Adipocyte (in vitro differentiated cells): Measurements from ENCODE around the gene LSP1.

ENCODE experiments used
- DNase-seq: peaks from one replicate; pipeline ENCODE4 v3.0.0-alpha.2; 2015; ENCODE audit warnings: low read depth
- H3K27me3 ChIP-seq: replicated peaks from 2 replicates; pipeline ENCODE4 v1.7.0; 2013; ENCODE audit warnings: mild to moderate bottlenecking, low read length, moderate library complexity; ENCODE audit not compliant: control insufficient read depth, insufficient read depth
- H3K36me3 ChIP-seq: 2 replicates; pipeline ENCODE4 v1.7.0; 2013; ENCODE audit warnings: low read length, mild to moderate bottlenecking, moderate library complexity; ENCODE audit not compliant: control insufficient read depth, insufficient read depth, severe bottlenecking
- H3K4me1 ChIP-seq: 2 replicates; pipeline ENCODE4 v1.7.0; 2013; ENCODE audit warnings: mild to moderate bottlenecking, low read length, moderate library complexity; ENCODE audit not compliant: control insufficient read depth, insufficient read depth
- H3K4me3 ChIP-seq: 2 replicates; pipeline ENCODE4 v1.7.0; 2013; ENCODE audit warnings: mild to moderate bottlenecking, low read length, moderate library complexity
- H3K9ac ChIP-seq: 2 replicates; pipeline ENCODE4 v1.7.0; 2013; ENCODE audit warnings: mild to moderate bottlenecking, low read length, moderate library complexity
- H3K9me3 ChIP-seq: 2 replicates; pipeline ENCODE4 v1.7.0; 2013; ENCODE audit warnings: mild to moderate bottlenecking, low read length, moderate library complexity; ENCODE audit not compliant: control insufficient read depth

The LSP1 gene

DNA sequence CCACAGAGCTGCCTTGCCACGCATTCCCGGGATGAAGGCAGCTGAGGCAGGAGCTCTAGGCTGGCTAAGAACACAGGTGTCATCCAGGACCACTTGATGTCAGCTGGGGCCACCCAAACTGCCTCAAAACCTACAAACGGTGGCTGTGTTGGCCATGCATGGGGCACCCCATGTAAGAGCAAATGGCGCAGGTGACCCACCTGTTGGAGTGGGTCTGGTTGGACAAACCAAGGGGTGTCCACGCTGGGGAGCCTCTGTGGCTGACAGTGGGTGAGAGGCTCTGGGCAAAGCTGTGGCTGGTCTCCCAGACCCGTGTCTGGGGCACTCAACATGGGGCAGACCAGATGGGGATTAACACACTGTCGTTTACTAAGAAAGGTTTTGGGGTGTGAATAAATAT, 37.1 kb upstream of the LSP1 start:
- Histone ChIP-seq H3K9me3 (peaks cover 34% of the 10 kb centered on the region), H3K9ac (no peak overlapping the region), H3K4me3 (no peak overlapping the region), H3K36me3 (no peaks in the 10 kb centered on the region), H3K27me3 (peaks cover 36% of the 10 kb centered on the region), H3K4me1 (peaks cover 3% of the 10 kb centered on the region)
- no peak for DNase-seq

DNA sequence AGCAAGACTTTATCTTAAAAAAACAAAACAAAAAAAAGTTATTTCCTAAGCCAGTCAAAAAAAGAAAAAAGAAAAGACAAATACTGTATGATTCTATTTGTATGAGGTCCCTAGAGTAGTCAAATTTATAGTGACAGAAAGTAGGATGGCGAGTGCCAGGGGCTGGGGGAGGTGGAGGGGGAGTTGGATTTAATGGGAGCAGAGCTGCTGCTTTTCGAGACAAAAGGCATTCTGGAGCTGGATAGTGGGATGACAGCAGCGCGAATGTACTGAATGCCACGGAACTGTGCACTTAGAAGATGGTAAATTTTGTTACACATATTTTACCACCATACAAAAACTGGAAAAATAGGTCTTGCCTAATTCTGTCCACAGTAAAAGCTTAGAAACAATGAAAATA, 35.9 kb upstream of the LSP1 start:
- Histone ChIP-seq H3K9ac (no peak overlapping the region), H3K36me3 (no peaks in the 10 kb centered on the region), H3K9me3 (peaks cover 40% of the 10 kb centered on the region), H3K4me3 (no peak overlapping the region), H3K27me3 (peaks cover 37% of the 10 kb centered on the region), H3K4me1 (peaks cover 3% of the 10 kb centered on the region)
- no peak for DNase-seq

- Histone ChIP-seq H3K36me3 (no peaks in the 10 kb centered on the region), H3K4me3 (no peak overlapping the region), H3K9me3 (peaks cover 35% of the 10 kb centered on the region), H3K4me1 (peaks cover 3% of the 10 kb centered on the region), H3K9ac (no peak overlapping the region), H3K27me3 (peaks cover 37% of the 10 kb centered on the region)
- no peak for DNase-seq
Observed at GRCh38 chr11:1817511-1817910, 35.4 kb upstream of the LSP1 start.

- H3K36me3 ChIP-seq, result no peaks in the 10 kb centered on the region
- peaks cover 35% of the 10 kb centered on the region for H3K9me3 ChIP-seq
- peaks cover 33% of the 10 kb centered on the region for H3K27me3 ChIP-seq
- no peak for DNase-seq
- H3K4me3 ChIP-seq, result no peak overlapping the region
- peaks cover 3% of the 10 kb centered on the region for H3K4me1 ChIP-seq
- H3K9ac ChIP-seq, result no peak overlapping the region
Observed at GRCh38 chr11:1819074-1819473, 33.8 kb upstream of the LSP1 start.

DNA sequence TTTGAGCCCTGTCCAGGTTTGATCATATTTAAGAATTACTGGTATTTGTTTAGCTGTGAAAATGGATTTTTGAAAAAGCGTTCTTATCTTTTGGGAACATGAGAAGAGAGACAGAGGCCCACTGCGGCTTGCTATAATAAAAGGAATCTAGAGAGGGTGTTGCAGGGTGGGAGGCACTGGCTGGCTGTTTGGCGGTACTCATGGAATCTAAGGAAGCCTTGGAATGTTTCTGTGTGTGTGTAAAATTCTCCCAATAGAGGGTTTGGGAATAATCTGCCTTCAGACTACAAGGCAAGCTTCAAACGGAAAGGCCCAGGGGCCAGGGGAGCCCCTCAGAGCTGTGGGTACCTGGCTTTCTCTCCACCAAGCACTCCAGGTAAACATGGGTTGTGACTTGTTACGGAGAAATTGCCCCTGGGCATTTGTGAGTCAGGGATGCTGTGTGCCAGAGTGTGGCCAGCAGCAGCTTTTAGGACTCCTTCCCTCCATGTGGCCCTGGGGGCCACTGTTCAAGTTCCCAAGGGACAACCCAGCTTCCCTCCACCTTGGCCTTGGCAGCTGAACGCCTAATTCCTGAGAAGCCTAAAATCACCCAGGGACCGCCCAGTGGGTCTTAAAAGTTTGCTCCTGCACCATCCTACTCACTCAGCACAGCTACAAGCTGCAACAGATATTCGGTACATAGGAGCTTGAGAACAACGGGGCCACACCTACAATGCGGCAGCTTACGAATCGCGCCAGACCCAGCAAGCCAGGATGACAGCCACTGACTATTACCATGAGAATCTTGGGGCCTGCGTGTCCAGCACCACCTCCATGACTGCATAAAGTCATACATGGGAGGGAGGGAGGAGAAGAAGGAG, 32.2 kb upstream of the LSP1 start:
- peak; percentile 66 for DNase-seq
- Histone ChIP-seq H3K4me1 (peaks cover 3% of the 10 kb centered on the region), H3K36me3 (no peaks in the 10 kb centered on the region), H3K9ac (no peak overlapping the region), H3K27me3 (peaks cover 18% of the 10 kb centered on the region), H3K9me3 (peaks cover 35% of the 10 kb centered on the region), H3K4me3 (no peak overlapping the region)

DNA sequence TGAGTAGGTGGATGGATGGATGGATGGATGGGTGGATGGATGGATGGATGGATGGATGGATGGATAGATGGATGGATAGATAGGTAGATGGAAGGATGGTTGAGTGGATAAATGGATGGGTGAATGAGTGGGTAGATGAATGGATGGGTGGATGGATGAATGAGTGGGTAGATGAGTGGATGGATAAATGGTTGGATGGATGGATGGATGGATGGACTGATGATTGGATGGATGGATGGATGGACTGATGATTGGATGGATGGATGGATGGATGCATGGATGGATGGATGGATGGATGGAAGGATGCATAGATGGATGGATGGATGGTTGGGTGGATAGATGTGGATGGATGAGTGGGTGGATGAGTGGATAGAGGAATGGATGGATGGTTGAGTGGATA, 31.3 kb upstream of the LSP1 start:
- H3K9ac ChIP-seq, result no peak overlapping the region
- no peaks in the 10 kb centered on the region for H3K36me3 ChIP-seq
- no peak overlapping the region for H3K4me3 ChIP-seq
- peaks cover 6% of the 10 kb centered on the region for H3K4me1 ChIP-seq
- H3K9me3 ChIP-seq, result peaks cover 35% of the 10 kb centered on the region
- peaks cover 17% of the 10 kb centered on the region for H3K27me3 ChIP-seq
- no peak for DNase-seq

GRCh38 chr11:1822648-1823375, 30.1 kb upstream of the LSP1 start:
- no peaks in the 10 kb centered on the region for H3K36me3 ChIP-seq
- H3K9ac ChIP-seq, result no peak overlapping the region
- no peak overlapping the region for H3K4me3 ChIP-seq
- peaks cover 8% of the 10 kb centered on the region for H3K27me3 ChIP-seq
- peaks cover 27% of the 10 kb centered on the region for H3K9me3 ChIP-seq
- DNase-seq, result no peak
- peaks cover 19% of the 10 kb centered on the region for H3K4me1 ChIP-seq

GRCh38 chr11:1823376-1824220, 29.3 kb upstream of the LSP1 start:
- Histone ChIP-seq H3K9me3 (peaks cover 20% of the 10 kb centered on the region), H3K4me3 (no peak overlapping the region), H3K27me3 (peaks cover 6% of the 10 kb centered on the region), H3K4me1 (peaks cover 20% of the 10 kb centered on the region), H3K9ac (no peak overlapping the region), H3K36me3 (no peaks in the 10 kb centered on the region)
- DNase-seq, result no peak

- H3K4me1 ChIP-seq, result peaks cover 26% of the 10 kb centered on the region
Observed at GRCh38 chr11:1824221-1825038, 28.5 kb upstream of the LSP1 start.

GRCh38 chr11:1825039-1825740, 27.7 kb upstream of the LSP1 start:
- no peaks in the 10 kb centered on the region for H3K36me3 ChIP-seq
- H3K9ac ChIP-seq, result peak overlapping the region; percentile 24
- peaks cover 11% of the 10 kb centered on the region for H3K27me3 ChIP-seq
- DNase-seq, result no peak
- H3K9me3 ChIP-seq, result peaks cover 6% of the 10 kb centered on the region
- peaks cover 23% of the 10 kb centered on the region for H3K4me1 ChIP-seq
- H3K4me3 ChIP-seq, result no peak overlapping the region

More at GRCh38 chr11:1824221-1825038, 28.5 kb upstream of the LSP1 start:
- Histone ChIP-seq H3K4me3 (no peak overlapping the region), H3K9me3 (peaks cover 12% of the 10 kb centered on the region), H3K36me3 (no peaks in the 10 kb centered on the region), H3K9ac (peak overlapping the region; percentile 24), H3K27me3 (peaks cover 7% of the 10 kb centered on the region)
- DNase-seq, result no peak
